DND-41 (cell line): ENCODE results near the gene CFAP251.

ENCODE experiments used
- ATAC-seq: fragments of 200-7000 bp; cut with Tn5 transposase; 3 replicates; pipeline ENCODE4 v1.9.1; 2021; ENCODE audit warnings: low read depth; ENCODE audit not compliant: insufficient read depth
- DNase-seq: peaks from one replicate; pipeline ENCODE4 v3.0.0-alpha.2; 2020
- H2AFZ ChIP-seq: 2 replicates; pipeline ENCODE4 v1.6.0; 2012; ENCODE audit warnings: low read depth, low read length
- H3K27ac ChIP-seq: 2 replicates; pipeline ENCODE4 v1.5.1; 2012; ENCODE audit warnings: low read length, inconsistent platforms
- H3K27me3 ChIP-seq: fragments of 200-600 bp; sonication (generic); 2 replicates; pipeline ENCODE4 v1.6.0; 2012; ENCODE audit warnings: low read length, mild to moderate bottlenecking, inconsistent platforms; ENCODE audit not compliant: insufficient read depth, poor library complexity
- H3K36me3 ChIP-seq: 2 replicates; pipeline ENCODE4 v1.5.1; 2012; ENCODE audit warnings: low read length, inconsistent platforms; ENCODE audit not compliant: insufficient read depth
- H3K4me1 ChIP-seq: 2 replicates; pipeline ENCODE4 v1.5.1; 2012; ENCODE audit warnings: mild to moderate bottlenecking, low read length; ENCODE audit not compliant: insufficient read depth
- H3K4me2 ChIP-seq: 2 replicates; pipeline ENCODE4 v1.6.0; 2012; ENCODE audit warnings: mild to moderate bottlenecking, moderate library complexity, low read length, inconsistent platforms; ENCODE audit not compliant: insufficient read depth
- H3K4me3 ChIP-seq, 2 experiments: fragments of 200-600 bp in 1 of 2; shearing (Covaris generic) in 1 of 2; 2 replicates each; pipeline ENCODE4 v1.5.1; 2012 to 2016; ENCODE audit warnings: inconsistent platforms in 2 of 2, low read length in 2 of 2, mild to moderate bottlenecking in 2 of 2, low read depth in 1 of 2, moderate library complexity in 1 of 2
- H3K79me2 ChIP-seq: 2 replicates; pipeline ENCODE4 v1.6.0; 2012; ENCODE audit warnings: low read length, inconsistent platforms; ENCODE audit not compliant: insufficient read depth
- H3K9ac ChIP-seq: 2 replicates; pipeline ENCODE4 v1.6.0; 2012; ENCODE audit warnings: low read depth, mild to moderate bottlenecking, inconsistent platforms, low read length, moderate library complexity
- H3K9me3 ChIP-seq: 2 replicates; pipeline ENCODE4 v1.5.1; 2012; ENCODE audit warnings: low read length, moderate library complexity, mild to moderate bottlenecking, inconsistent platforms; ENCODE audit not compliant: insufficient read depth, severe bottlenecking
- H4K20me1 ChIP-seq: 2 replicates; pipeline ENCODE4 v1.6.0; 2012; ENCODE audit warnings: low read length; ENCODE audit not compliant: insufficient read depth
- EZH2 ChIP-seq: IDR thresholded peaks from 3 replicates; pipeline ENCODE4 v1.6.1; 2012; ENCODE audit warnings: borderline replicate concordance, low read depth, mild to moderate bottlenecking, moderate library complexity, low read length, inconsistent platforms; ENCODE audit not compliant: severe bottlenecking
- TF ChIP-seq, protein P1 (sequence below): IDR thresholded peaks from 2 replicates; pipeline ENCODE4 v1.5.1; 2012; ENCODE audit warnings: borderline replicate concordance, low read length, moderate library complexity, mild to moderate bottlenecking; ENCODE audit not compliant: poor library complexity, severe bottlenecking; ENCODE audit errors: extremely low read depth

The CFAP251 gene

DNA sequence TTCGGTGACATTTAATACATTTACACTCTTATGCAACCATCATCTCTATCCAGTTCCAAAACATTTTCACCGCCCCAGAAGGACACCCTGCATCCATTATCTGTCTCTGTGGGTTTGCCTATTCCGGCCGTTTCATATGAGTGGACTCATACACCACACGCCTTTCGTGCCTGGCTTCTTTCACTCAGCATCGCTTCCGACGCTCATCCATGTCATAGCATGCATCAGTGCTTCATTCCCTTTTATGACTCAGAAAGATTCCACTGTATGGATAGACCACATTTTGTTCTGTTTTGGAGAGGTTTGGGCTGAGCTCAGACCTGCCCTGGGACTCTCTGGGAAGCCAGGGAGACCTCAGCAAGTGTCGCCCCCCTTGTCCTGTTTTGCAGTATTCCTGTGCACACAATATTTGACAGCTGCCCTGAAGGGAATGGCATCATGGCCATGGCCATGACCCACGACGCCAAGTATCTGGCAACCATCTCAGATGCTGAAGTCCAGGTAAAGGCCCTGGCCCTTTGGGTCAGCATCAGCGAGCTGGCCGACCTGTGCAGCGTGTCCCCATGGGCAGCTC, 23.8 kb downstream of the CFAP251 start:
- Histone ChIP-seq H3K4me2 (no peak overlapping the region), H3K36me3 (no peaks in the 10 kb centered on the region), H3K27ac (no peak overlapping the region), H3K27me3 (no peaks in the 10 kb centered on the region), H3K79me2 (no peaks in the 10 kb centered on the region), H4K20me1 (no peaks in the 10 kb centered on the region), H3K9me3 (no peaks in the 10 kb centered on the region), H3K4me3 (no peak overlapping the region), H3K9ac (no peak overlapping the region), H3K4me1 (peaks cover 2% of the 10 kb centered on the region; the same call in 1 of the 2 replicates), H2AFZ (no peak overlapping the region)
- ATAC-seq (no peak), DNase-seq (no peak)
- TF ChIP-seq, protein P1, sequence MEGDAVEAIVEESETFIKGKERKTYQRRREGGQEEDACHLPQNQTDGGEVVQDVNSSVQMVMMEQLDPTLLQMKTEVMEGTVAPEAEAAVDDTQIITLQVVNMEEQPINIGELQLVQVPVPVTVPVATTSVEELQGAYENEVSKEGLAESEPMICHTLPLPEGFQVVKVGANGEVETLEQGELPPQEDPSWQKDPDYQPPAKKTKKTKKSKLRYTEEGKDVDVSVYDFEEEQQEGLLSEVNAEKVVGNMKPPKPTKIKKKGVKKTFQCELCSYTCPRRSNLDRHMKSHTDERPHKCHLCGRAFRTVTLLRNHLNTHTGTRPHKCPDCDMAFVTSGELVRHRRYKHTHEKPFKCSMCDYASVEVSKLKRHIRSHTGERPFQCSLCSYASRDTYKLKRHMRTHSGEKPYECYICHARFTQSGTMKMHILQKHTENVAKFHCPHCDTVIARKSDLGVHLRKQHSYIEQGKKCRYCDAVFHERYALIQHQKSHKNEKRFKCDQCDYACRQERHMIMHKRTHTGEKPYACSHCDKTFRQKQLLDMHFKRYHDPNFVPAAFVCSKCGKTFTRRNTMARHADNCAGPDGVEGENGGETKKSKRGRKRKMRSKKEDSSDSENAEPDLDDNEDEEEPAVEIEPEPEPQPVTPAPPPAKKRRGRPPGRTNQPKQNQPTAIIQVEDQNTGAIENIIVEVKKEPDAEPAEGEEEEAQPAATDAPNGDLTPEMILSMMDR: no peak
- TF ChIP-seq EZH2: no peak

DNA sequence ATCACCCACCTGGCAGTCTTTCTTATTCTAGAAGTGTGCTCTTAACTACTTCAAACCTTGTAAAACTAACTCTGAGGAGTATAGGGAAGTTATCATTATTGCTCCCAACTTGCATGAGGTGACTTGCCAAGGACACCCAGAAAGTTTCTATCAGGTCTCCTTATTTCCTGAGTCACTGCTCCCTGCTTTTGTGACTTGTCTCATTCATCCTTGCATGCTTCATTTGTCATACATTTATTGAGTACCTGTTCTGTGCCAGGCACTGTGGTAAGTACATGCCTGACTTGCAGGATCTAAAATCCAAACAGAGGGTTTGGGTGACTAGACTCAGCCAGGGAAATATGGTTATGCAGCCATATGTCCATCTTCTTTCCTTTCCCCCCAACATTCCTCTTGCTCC, 25.5 kb downstream of the CFAP251 start:
- Histone ChIP-seq H3K9ac (no peak overlapping the region), H3K79me2 (no peaks in the 10 kb centered on the region), H2AFZ (no peak overlapping the region), H3K27me3 (no peaks in the 10 kb centered on the region), H3K27ac (no peak overlapping the region), H3K4me2 (no peak overlapping the region), H4K20me1 (no peaks in the 10 kb centered on the region), H3K4me3 (no peak overlapping the region), H3K36me3 (no peaks in the 10 kb centered on the region), H3K9me3 (no peaks in the 10 kb centered on the region), H3K4me1 (peaks cover 2% of the 10 kb centered on the region; the same call in 1 of the 2 replicates)
- TF ChIP-seq, protein P1: no peak
- no peak for TF ChIP-seq EZH2
- DNase-seq (no peak), ATAC-seq (no peak)

DNA sequence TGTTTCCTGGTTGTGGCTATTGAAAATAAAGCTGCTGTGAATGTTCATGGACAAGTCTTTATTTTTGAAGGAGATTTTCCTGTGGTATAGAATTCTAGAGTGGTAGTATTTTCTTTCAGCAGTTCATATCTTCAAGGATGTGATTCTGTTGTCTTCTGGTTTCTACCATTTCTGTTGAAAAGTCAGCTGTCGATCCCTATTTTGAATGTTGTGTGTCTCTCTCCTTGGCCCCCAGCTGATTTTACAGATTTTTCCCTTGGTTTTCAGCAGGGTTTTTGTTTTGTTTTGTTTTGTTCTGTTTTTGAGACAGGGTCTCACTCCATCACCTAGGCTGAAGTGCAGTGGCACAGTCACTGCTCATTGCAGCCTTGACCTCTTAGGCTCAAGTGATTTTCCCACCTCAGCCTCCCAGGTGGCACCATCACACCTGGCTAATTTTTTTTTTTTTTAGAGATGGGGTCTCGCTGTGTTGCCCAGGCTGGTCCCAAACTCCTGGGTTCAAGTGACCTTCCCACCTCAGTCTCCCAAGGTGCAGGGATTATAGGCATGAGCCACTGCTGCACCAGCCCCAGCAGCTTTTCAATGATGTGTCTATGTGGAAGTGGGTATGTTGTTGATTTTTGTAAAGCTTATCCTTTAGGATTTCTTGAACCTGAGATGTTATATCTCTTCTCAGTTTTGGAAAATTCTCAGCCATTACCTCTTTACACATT, 28.1 kb downstream of the CFAP251 start:
- no peak overlapping the region for H3K9ac ChIP-seq
- H3K4me3 ChIP-seq: no peak overlapping the region
- no peak overlapping the region for H3K27ac ChIP-seq
- ATAC-seq (no peak), DNase-seq (no peak)
- TF ChIP-seq, protein P1: no peak
- TF ChIP-seq EZH2: no peak
- no peak overlapping the region for H2AFZ ChIP-seq
- H3K79me2 ChIP-seq: no peaks in the 10 kb centered on the region
- no peaks in the 10 kb centered on the region for H3K36me3 ChIP-seq
- H4K20me1 ChIP-seq: no peaks in the 10 kb centered on the region
- no peaks in the 10 kb centered on the region for H3K9me3 ChIP-seq
- H3K27me3 ChIP-seq: no peaks in the 10 kb centered on the region
- no peak overlapping the region for H3K4me2 ChIP-seq
- H3K4me1 ChIP-seq: no peaks in the 10 kb centered on the region

DNA sequence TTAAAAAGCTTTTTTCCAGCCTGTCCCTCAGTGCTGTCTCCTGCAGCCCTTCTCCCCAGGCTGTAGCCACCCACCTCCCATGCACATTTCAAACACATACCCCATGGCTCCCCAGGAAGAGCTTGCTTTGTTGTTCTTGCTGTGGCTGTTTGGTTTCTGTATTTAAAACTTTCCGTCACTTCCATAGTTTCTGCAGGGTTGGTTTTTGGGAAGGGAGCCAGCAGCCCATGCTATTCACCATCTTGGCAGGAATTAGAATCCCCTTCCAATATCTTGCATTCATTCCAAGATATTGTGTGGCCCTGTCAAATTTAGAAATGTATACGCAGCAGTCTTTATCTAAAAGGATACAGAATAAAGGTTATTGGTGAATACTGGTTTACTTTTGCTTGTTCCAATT, 29.6 kb downstream of the CFAP251 start:
- Histone ChIP-seq H3K36me3 (no peaks in the 10 kb centered on the region), H3K27me3 (no peaks in the 10 kb centered on the region), H3K9me3 (no peaks in the 10 kb centered on the region), H3K27ac (no peak overlapping the region), H3K4me1 (no peaks in the 10 kb centered on the region), H3K4me2 (no peak overlapping the region), H4K20me1 (no peaks in the 10 kb centered on the region), H3K4me3 (no peak overlapping the region), H3K79me2 (no peaks in the 10 kb centered on the region), H3K9ac (no peak overlapping the region), H2AFZ (no peak overlapping the region)
- ATAC-seq (no peak), DNase-seq (no peak)
- no peak for TF ChIP-seq EZH2
- TF ChIP-seq, protein P1: no peak
